Spleen (tissue), 11 donors: ENCODE data around the gene SLC22A23. TPM values are rescaled to one million over a fixed set of nuclear protein-coding genes. Genes with fewer than 3 reads are reported as not detected.

ENCODE experiments used
- DNase-seq: peaks from one replicate; pipeline ENCODE4 v3.0.0-alpha.2; 2020
- H3K27ac ChIP-seq, 8 donors: fragments of 200-600 bp; sonication (generic) in 7 of 8; 1 replicate in 4 of 8; 2 replicates in 4 of 8; pipeline versions ENCODE4 v1.5.0 to v1.8.0; 2016 to 2021; ENCODE audit warnings: inconsistent platforms in 4 of 8, mild to moderate bottlenecking in 4 of 8, moderate library complexity in 1 of 8
- H3K27me3 ChIP-seq, 7 donors: fragments of 200-600 bp; sonication (generic) in 6 of 7; replicated peaks in 1 of 7; 1 replicate in 4 of 7; 2 replicates in 3 of 7; pipeline versions ENCODE4 v1.5.0 to v1.8.0; 2016 to 2021; ENCODE audit warnings: inconsistent platforms in 3 of 7, mild to moderate bottlenecking in 1 of 7
- H3K36me3 ChIP-seq, 6 donors: fragments of 200-600 bp; sonication (generic) in 5 of 6; 1 replicate in 4 of 6; 2 replicates in 2 of 6; pipeline versions ENCODE4 v1.5.0 to v1.8.0; 2016 to 2021; ENCODE audit warnings: inconsistent platforms in 2 of 6
- H3K4me1 ChIP-seq, 6 donors: fragments of 200-600 bp; sonication (generic) in 5 of 6; 1 replicate in 3 of 6; 2 replicates in 3 of 6; pipeline versions ENCODE4 v1.5.0 to v1.8.0; 2016 to 2021; ENCODE audit warnings: inconsistent platforms in 3 of 6
- H3K4me3 ChIP-seq, 8 donors: fragments of 200-600 bp; sonication (generic) in 7 of 8; 1 replicate in 4 of 8; 2 replicates in 4 of 8; pipeline versions ENCODE4 v1.5.0 to v1.8.0; 2016 to 2021; ENCODE audit warnings: inconsistent platforms in 4 of 8, mild to moderate bottlenecking in 4 of 8, moderate library complexity in 2 of 8
- H3K9me3 ChIP-seq, 8 donors: fragments of 200-600 bp; sonication (generic) in 7 of 8; 1 replicate in 4 of 8; 2 replicates in 4 of 8; pipeline versions ENCODE4 v1.5.0 to v1.8.0; 2016 to 2021; ENCODE audit warnings: inconsistent platforms in 4 of 8
- CTCF ChIP-seq, 11 experiments: fragments of 200-600 bp in 7 of 11; fragments of 450-650 bp in 4 of 11; sonication (generic) in 4 of 11; IDR thresholded peaks in 8 of 11; conservative IDR thresholded peaks in 3 of 11; 1 replicate in 7 of 11; 2 replicates in 4 of 11; pipeline versions ENCODE4 v1.4.0 to v1.8.0; 2016 to 2021; ENCODE audit warnings: antibody characterized with exemption in 11 of 11, inconsistent platforms in 4 of 11, mild to moderate bottlenecking in 1 of 11
- POLR2A ChIP-seq, 3 donors: fragments of 450-650 bp; IDR thresholded peaks; one replicate each; pipeline ENCODE4 v1.5.1; 2017; ENCODE audit warnings: antibody characterized with exemption in 3 of 3, mild to moderate bottlenecking in 1 of 3
- POLR2AphosphoS5 ChIP-seq, 3 donors: sonication (generic); formaldehyde crosslinking; IDR thresholded peaks; one replicate each; pipeline ENCODE4 v1.5.1; 2017; ENCODE audit warnings: antibody characterized with exemption in 3 of 3
- WGBS, 5 donors: extraction: QIAGEN DNeasy Blood & Tissue Kit in 3 of 5; methylation state at CpG; one replicate each; pipeline versions ENCODE4 v1.1.5 to v1.1.7; 2013 to 2018; 5-methylcytosine and 5-hydroxymethylcytosine counted together
- intact Hi-C: fragments of 100-400 bp; cut with DNase I; formaldehyde crosslinking; loops from one replicate; pipeline ENCODE4 v1.15.0; 2023; ENCODE audit warnings: low total_unique reads
- polyA plus RNA-seq, 3 donors: library from polyadenylated mRNA; stranded (reverse); fragments of 200-250 nt; gene quantifications; one replicate each; pipeline ENCODE4 v1.2.1, GENCODE V29; 2013
- total RNA-seq, 7 donors: library from RNA; depleted of rRNA in 3 of 7; stranded (reverse); fragments of >200 nt in 3 of 7; fragmentation: NEBNext Ultra II Directional in 4 of 7; extraction: Animal tissue kit (Norgen Biotek cat#: 25700) in 4 of 7; gene quantifications; one replicate each; pipeline versions ENCODE4 v1.1.0 to v1.2.1, GENCODE V29; 2016 to 2021
- donor health status: healthy with polysubstance abuse.
- donor health status: DM: no; HTN: no; CAD: no; lungs with moderate emphysema.
- donor health status: DM: no; HTN: no; CAD: no.
- donor health status: Bipolar disorder and iron deficiency.
- donor health status: healthy.
- donor health status: DM: no; HTN: no; CAD: no.
- donor health status: DM: yes; HTN: yes; CAD: no.

The SLC22A23 gene
- total and polyA plus RNA-seq, 10 donors = 1.9 to 22.6 (median 18.3) TPM

- TF ChIP-seq POLR2A (IDR thresholded peaks at IDR 0.05) = no peak
- no peak for TF ChIP-seq CTCF (IDR thresholded peaks at IDR 0.05 in 8 of 11, conservative IDR thresholded peaks at IDR 0.05 in 3 of 11)
- TF ChIP-seq POLR2AphosphoS5 (IDR thresholded peaks at IDR 0.05) = no peak
- no peaks in the 10 kb centered on the region for H3K9me3 ChIP-seq
- no peak for DNase-seq
- H3K27ac ChIP-seq = no peak overlapping the region
- intact Hi-C loops = no loop called here
- H3K4me3 ChIP-seq = no peak overlapping the region
- WGBS, 5 donors = 84 to 96% (median 88%) methylated on average over 2 of the region's 2 CpGs
- no peaks in the 10 kb centered on the region for H3K36me3 ChIP-seq
- H3K4me1 ChIP-seq = no peaks in the 10 kb centered on the region
- H3K27me3 ChIP-seq = peaks cover 0 to 57% (median 0%) of the 10 kb centered on the region in 7 donors
These were observed 236.5 kb downstream of the SLC22A23 start for GRCh38 chr6:3220366-3220765.

Other genes with a start within 250 kb of the SLC22A23 start
- 1 to 10 TPM in 2 of 7 donors, under 1 TPM in 4, not detected in 1; 0.39 to 1.6 (median 0.82) TPM for gene TUBB2B, start 229.4 kb downstream of the SLC22A23 start, total RNA-seq
- 1 to 10 TPM; 1.0 to 2.2 (median 1.3) TPM for gene TUBB2B, start 229.4 kb downstream of the SLC22A23 start, polyA plus RNA-seq
- 10 to 100 TPM; 12.1 to 21.0 (median 17.3) TPM for gene PSMG4, start 198.1 kb downstream of the SLC22A23 start, total RNA-seq
- 10 to 100 TPM; 39.0 to 41.6 (median 39.6) TPM for gene PSMG4, start 198.1 kb downstream of the SLC22A23 start, polyA plus RNA-seq